Endothelial cell of umbilical vein (primary cell): ENCODE measurements around the gene GALNT9. TPM values are rescaled to one million over a fixed set of nuclear protein-coding genes. Genes with fewer than 3 reads are reported as not detected.

ENCODE experiments used
- BruUV-seq: library from RNA; stranded (reverse); fragments of 400-500 nt; replicated peaks from 2 replicates; lab custom pipeline; 2021; lab: Mats Ljungman, UMichigan
- CTCF ChIA-PET: fragments of 300-600, 350-600 bp; sonication (Branson Sonifier 250); formaldehyde crosslinking; loops from one replicate; lab custom pipeline; 2021; ENCODE audit warnings: antibody characterized with exemption, inconsistent platforms; lab: Charles Lee
- POLR2A ChIA-PET: fragments of 300-600, 350-600 bp; sonication (Branson Sonifier 250); formaldehyde crosslinking; loops from one replicate; lab custom pipeline; 2021; ENCODE audit warnings: antibody characterized with exemption, inconsistent platforms; lab: Charles Lee
- DNase-seq: peaks from one replicate; pipeline ENCODE4 v3.0.0-alpha.2; 2011; ENCODE audit warnings: low read depth, low spot score
- FAIRE-seq: peaks from 2 replicates; lab custom pipeline; 2011; peaks lifted over from hg19 to GRCh38; lab: Jason Lieb, UNC
- H2AFZ ChIP-seq: 2 replicates; pipeline ENCODE4 v1.6.0; 2012; ENCODE audit warnings: low read depth, low read length, control low read depth, inconsistent platforms
- H3K27ac ChIP-seq: 2 replicates; pipeline ENCODE4 v1.5.1; 2011; ENCODE audit warnings: low read depth, mild to moderate bottlenecking, control low read depth, low read length, moderate library complexity; ENCODE audit not compliant: insufficient read depth
- H3K27me3 ChIP-seq, 2 experiments: 2 replicates each; pipeline versions ENCODE4 v1.6.0 to v1.6.1; 2011; ENCODE audit warnings: low read length in 2 of 2, mixed read lengths in 1 of 2; ENCODE audit not compliant: control insufficient read depth in 2 of 2, insufficient read depth in 2 of 2
- H3K36me3 ChIP-seq, 2 experiments: 2 replicates in 1 of 2; 3 replicates in 1 of 2; pipeline ENCODE4 v1.5.1; 2011; ENCODE audit warnings: low read length in 2 of 2, mild to moderate bottlenecking in 1 of 2, moderate library complexity in 1 of 2; ENCODE audit not compliant: control insufficient read depth in 2 of 2, insufficient read depth in 2 of 2; ENCODE audit errors: extremely low read depth in 1 of 2
- H3K4me1 ChIP-seq: 3 replicates; pipeline ENCODE4 v1.5.1; 2011; ENCODE audit warnings: mild to moderate bottlenecking, low read length; ENCODE audit not compliant: control insufficient read depth, insufficient read depth; ENCODE audit errors: extremely low read depth
- H3K4me2 ChIP-seq: 2 replicates; pipeline ENCODE4 v1.6.1; 2011; ENCODE audit warnings: low read length, control low read depth, mixed read lengths; ENCODE audit not compliant: insufficient read depth
- H3K4me3 ChIP-seq, 3 experiments: fragments of 200-600 bp in 1 of 3; sonication (generic), shearing (Covaris generic) in 1 of 3; replicated peaks in 1 of 3; 2 replicates each; pipeline ENCODE4 v1.5.1; 2011 to 2016; ENCODE audit warnings: control low read depth in 3 of 3, low read length in 3 of 3, mild to moderate bottlenecking in 2 of 3, inconsistent platforms in 1 of 3, low read depth in 1 of 3, moderate library complexity in 1 of 3; ENCODE audit not compliant: insufficient read depth in 1 of 3
- H3K79me2 ChIP-seq: 2 replicates; pipeline ENCODE4 v1.6.0; 2012; ENCODE audit warnings: low read length, inconsistent platforms; ENCODE audit not compliant: control insufficient read depth, insufficient read depth
- H3K9ac ChIP-seq: replicated peaks from 2 replicates; pipeline ENCODE3; 2011; ENCODE audit warnings: low read length, control low read depth; ENCODE audit not compliant: insufficient read depth; ENCODE audit errors: extremely low read depth
- H3K9me1 ChIP-seq: replicated peaks from 3 replicates; pipeline ENCODE4 v1.6.0; 2011; ENCODE audit warnings: mild to moderate bottlenecking, low read length; ENCODE audit not compliant: control insufficient read depth, insufficient read depth; ENCODE audit errors: extremely low read depth
- H3K9me3 ChIP-seq: replicated peaks from 2 replicates; pipeline ENCODE4 v1.5.1; 2012; ENCODE audit warnings: low read length, inconsistent platforms; ENCODE audit not compliant: control insufficient read depth, insufficient read depth
- H4K20me1 ChIP-seq: replicated peaks from 2 replicates; pipeline ENCODE3; 2011; ENCODE audit warnings: mild to moderate bottlenecking, low read length; ENCODE audit not compliant: control insufficient read depth, insufficient read depth; ENCODE audit errors: extremely low read depth
- EZH2 ChIP-seq: IDR thresholded peaks from 2 replicates; pipeline ENCODE4 v1.6.1; 2012; ENCODE audit warnings: borderline replicate concordance, low read depth, mild to moderate bottlenecking, moderate library complexity, low read length, inconsistent platforms; ENCODE audit not compliant: severe bottlenecking
- FOS ChIP-seq: IDR thresholded peaks from 2 replicates; pipeline ENCODE4 v1.6.1; 2011; ENCODE audit warnings: mild to moderate bottlenecking, low read length, moderate library complexity, borderline replicate concordance; ENCODE audit not compliant: insufficient read depth
- GATA2 ChIP-seq: IDR thresholded peaks from 2 replicates; pipeline ENCODE4 v1.7.0; 2011; ENCODE audit warnings: low read depth, mild to moderate bottlenecking, moderate library complexity, mixed read lengths, low read length; ENCODE audit not compliant: insufficient read length, insufficient read depth
- JUN ChIP-seq: IDR thresholded peaks from 2 replicates; pipeline ENCODE4 v1.6.1; 2011; ENCODE audit warnings: borderline replicate concordance, low read depth; ENCODE audit not compliant: insufficient read length, insufficient read depth
- MYC ChIP-seq: IDR thresholded peaks from one replicate; pipeline ENCODE4 v1.6.1; 2011; ENCODE audit warnings: mild to moderate bottlenecking, low read depth, low read length
- POLR2A ChIP-seq: IDR thresholded peaks from 2 replicates; pipeline ENCODE4 v1.6.1; 2012; ENCODE audit warnings: low read depth, mild to moderate bottlenecking, control low read depth, low read length
- POLR2AphosphoS5 ChIP-seq: IDR thresholded peaks from 2 replicates; pipeline ENCODE4 v1.6.1; 2012; ENCODE audit warnings: low read depth, mild to moderate bottlenecking, control low read depth, low read length, moderate library complexity; ENCODE audit not compliant: insufficient read depth
- dilution Hi-C: fragments of 300-500 bp; cut with MboI; formaldehyde crosslinking; loops from one replicate; pipeline ENCODE4 v1.15.0; 2019; ENCODE audit warnings: low sequenced_read_pairs; ENCODE audit not compliant: extremely low pct_ligation_motif_present
- intact Hi-C: fragments of 100-400 bp; cut with micrococcal nuclease; formaldehyde crosslinking; loops from one replicate; pipeline ENCODE4 v1.10.0; 2022
- polyA plus RNA-seq, 4 experiments: library from polyadenylated mRNA; depleted of rRNA in 3 of 4; stranded (reverse) in 3 of 4; unstranded in 1 of 4; fragments of >200 nt; gene quantifications; 2 replicates each; pipeline versions ENCODE4 v1.2.1 to v1.2.3, GENCODE V29; 2011 to 2012; ENCODE audit warnings: missing spikeins in 1 of 4
- total RNA-seq: library from RNA; stranded (reverse); gene quantifications from 2 replicates; pipeline ENCODE4 v1.2.3, GENCODE V29; 2021
- TF ChIP-seq, protein P1 (sequence below), 2 donors: IDR thresholded peaks; 1 replicate in 1 of 2; 2 replicates in 1 of 2; pipeline ENCODE4 v1.5.1; 2011; ENCODE audit warnings: low read length in 2 of 2, mild to moderate bottlenecking in 2 of 2, moderate library complexity in 2 of 2, control low read depth in 1 of 2, inconsistent platforms in 1 of 2, low read depth in 1 of 2; ENCODE audit not compliant: insufficient read depth in 1 of 2; ENCODE audit errors: extremely low read depth in 1 of 2
- TF ChIP-seq, protein P2 (sequence below): IDR thresholded peaks from 2 replicates; pipeline ENCODE4 v1.6.1; 2011; ENCODE audit not compliant: insufficient read depth, insufficient read length

GALNT9 gene
- total and polyA plus RNA-seq, 2 donors (not counting 3 experiments of a cell fraction or from before 2014, with no cell fraction given): 0.14 to 0.73 TPM

DNA sequence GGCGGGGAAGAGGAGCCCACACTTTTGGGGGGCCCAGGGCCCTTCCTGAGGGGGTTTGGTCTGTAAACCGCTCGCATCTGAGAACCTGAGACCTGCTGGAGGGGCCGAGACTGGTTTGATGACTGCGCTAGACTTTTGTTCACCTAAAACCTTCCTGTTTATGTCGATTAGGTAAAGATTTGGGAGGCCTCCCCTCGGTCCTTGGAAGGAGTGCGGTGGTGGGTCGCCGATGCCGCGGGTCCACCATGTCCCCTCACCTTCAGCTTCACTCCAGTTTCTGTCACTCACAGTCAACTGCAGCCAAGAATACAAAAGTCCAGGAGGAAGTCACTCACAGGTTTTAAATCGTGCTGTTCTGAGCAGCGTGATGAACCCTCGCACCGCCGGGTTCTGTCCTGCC is 10.5 kb upstream of the GALNT9 start:
- Histone ChIP-seq H4K20me1 (no peaks in the 10 kb centered on the region), H3K4me3 (no peak overlapping the region), H3K27ac (no peak overlapping the region), H2AFZ (no peak overlapping the region), H3K9me1 (no peaks in the 10 kb centered on the region), H3K4me2 (no peak overlapping the region), H3K36me3 (no peaks in the 10 kb centered on the region), H3K9ac (no peak overlapping the region), H3K79me2 (no peaks in the 10 kb centered on the region), H3K27me3 (no peaks in the 10 kb centered on the region), H3K4me1 (no peaks in the 10 kb centered on the region), H3K9me3 (no peaks in the 10 kb centered on the region)
- no TSS peak for BruUV-seq
- intact Hi-C loops (no loop called here), dilution Hi-C loops (no loop called here)
- POLR2A ChIA-PET: no interaction called here
- DNase-seq (no peak), FAIRE-seq (no peak)
- CTCF ChIA-PET: no interaction called here
- TF ChIP-seq POLR2A (no peak), FOS (no peak), GATA2 (no peak), POLR2AphosphoS5 (no peak), EZH2 (no peak), MYC (no peak), JUN (no peak)
- TF ChIP-seq, protein P1, sequence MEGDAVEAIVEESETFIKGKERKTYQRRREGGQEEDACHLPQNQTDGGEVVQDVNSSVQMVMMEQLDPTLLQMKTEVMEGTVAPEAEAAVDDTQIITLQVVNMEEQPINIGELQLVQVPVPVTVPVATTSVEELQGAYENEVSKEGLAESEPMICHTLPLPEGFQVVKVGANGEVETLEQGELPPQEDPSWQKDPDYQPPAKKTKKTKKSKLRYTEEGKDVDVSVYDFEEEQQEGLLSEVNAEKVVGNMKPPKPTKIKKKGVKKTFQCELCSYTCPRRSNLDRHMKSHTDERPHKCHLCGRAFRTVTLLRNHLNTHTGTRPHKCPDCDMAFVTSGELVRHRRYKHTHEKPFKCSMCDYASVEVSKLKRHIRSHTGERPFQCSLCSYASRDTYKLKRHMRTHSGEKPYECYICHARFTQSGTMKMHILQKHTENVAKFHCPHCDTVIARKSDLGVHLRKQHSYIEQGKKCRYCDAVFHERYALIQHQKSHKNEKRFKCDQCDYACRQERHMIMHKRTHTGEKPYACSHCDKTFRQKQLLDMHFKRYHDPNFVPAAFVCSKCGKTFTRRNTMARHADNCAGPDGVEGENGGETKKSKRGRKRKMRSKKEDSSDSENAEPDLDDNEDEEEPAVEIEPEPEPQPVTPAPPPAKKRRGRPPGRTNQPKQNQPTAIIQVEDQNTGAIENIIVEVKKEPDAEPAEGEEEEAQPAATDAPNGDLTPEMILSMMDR (IDR thresholded peaks at IDR 0.05; ENCODE audit: extremely low read depth in 1 of 2, insufficient read depth in 1 of 2, low read depth in 1 of 2, low read length in 2 of 2): no peak
- TF ChIP-seq, protein P2, sequence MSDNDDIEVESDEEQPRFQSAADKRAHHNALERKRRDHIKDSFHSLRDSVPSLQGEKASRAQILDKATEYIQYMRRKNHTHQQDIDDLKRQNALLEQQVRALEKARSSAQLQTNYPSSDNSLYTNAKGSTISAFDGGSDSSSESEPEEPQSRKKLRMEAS: no peak
